NT2/D1 (cell line): ENCODE data around the gene CASP9.
"Not testable (repeated sequence)": the region's sequence is repeated elsewhere in the genome, so short reads cannot be mapped to it uniquely, and the experiment has no call there.

Experiments
- DNase-seq: peaks from one replicate; pipeline ENCODE4 v3.0.0-alpha.2; 2011; ENCODE audit warnings: low read depth, low spot score
- H3K27me3 ChIP-seq: 2 replicates; pipeline ENCODE4 v1.6.0; 2011; ENCODE audit warnings: mild to moderate bottlenecking; ENCODE audit not compliant: insufficient read length, insufficient read depth
- H3K36me3 ChIP-seq: 2 replicates; pipeline ENCODE4 v1.6.1; 2011; ENCODE audit warnings: mild to moderate bottlenecking, low read length, mixed read lengths; ENCODE audit not compliant: insufficient read depth, insufficient read length
- H3K4me1 ChIP-seq: 2 replicates; pipeline ENCODE4 v1.5.1; 2011; ENCODE audit not compliant: insufficient read depth, insufficient read length
- H3K4me3 ChIP-seq: 2 replicates; pipeline ENCODE4 v1.5.1; 2011; ENCODE audit warnings: low read depth; ENCODE audit not compliant: insufficient read length
- H3K9ac ChIP-seq: 2 replicates; pipeline ENCODE4 v1.6.0; 2011; ENCODE audit warnings: low read depth; ENCODE audit not compliant: insufficient read length
- H3K9me3 ChIP-seq: 2 replicates; pipeline ENCODE4 v1.5.1; 2011; ENCODE audit warnings: mild to moderate bottlenecking, low read length; ENCODE audit not compliant: insufficient read depth
- SUZ12 ChIP-seq: IDR thresholded peaks from 2 replicates; pipeline ENCODE4 v1.6.1; 2011; ENCODE audit not compliant: insufficient read length, insufficient read depth; ENCODE audit errors: extremely low read depth
- YY1 ChIP-seq: IDR thresholded peaks from 2 replicates; pipeline ENCODE4 v1.6.1; 2011; ENCODE audit not compliant: insufficient read length, insufficient read depth
- ZNF274 ChIP-seq: IDR thresholded peaks from 2 replicates; pipeline ENCODE4 v1.6.1; 2011; ENCODE audit warnings: mild to moderate bottlenecking, low read depth, low read length

CASP9 gene

GRCh38 chr1:15507278-15507677 is 16.7 kb downstream of the CASP9 start:
- TF ChIP-seq ZNF274 (no peak), YY1 (no peak), SUZ12 (no peak)
- H3K4me3 ChIP-seq: no peak overlapping the region
- no peak overlapping the region for H3K9ac ChIP-seq
- no peak for DNase-seq
- H3K27me3 ChIP-seq: no peaks in the 10 kb centered on the region
- no peaks in the 10 kb centered on the region for H3K36me3 ChIP-seq
- H3K9me3 ChIP-seq: no peaks in the 10 kb centered on the region
- H3K4me1 ChIP-seq: peaks cover 2% of the 10 kb centered on the region

DNA sequence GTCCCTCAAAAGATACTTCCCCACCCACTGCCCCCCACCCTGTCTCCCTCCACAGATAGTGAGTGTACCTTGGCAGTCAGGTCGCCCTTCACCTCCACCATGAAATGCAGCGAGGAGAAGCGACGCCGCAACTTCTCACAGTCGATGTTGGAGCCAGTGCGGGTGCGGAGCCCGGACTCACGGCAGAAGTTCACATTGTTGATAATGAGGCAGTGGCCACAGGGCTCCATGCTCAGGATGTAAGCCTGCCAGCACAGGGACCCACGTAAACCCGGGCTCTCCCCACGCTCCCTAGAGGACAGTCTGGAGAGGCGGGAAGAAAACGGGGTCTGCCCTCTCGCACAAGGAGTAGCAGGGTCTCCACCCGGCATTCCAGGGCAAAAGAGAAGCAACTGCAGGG is 17.2 kb downstream of the CASP9 start:
- no peak for DNase-seq
- H3K4me1 ChIP-seq: peaks cover 2% of the 10 kb centered on the region
- no peaks in the 10 kb centered on the region for H3K36me3 ChIP-seq
- H3K9me3 ChIP-seq: no peaks in the 10 kb centered on the region
- no peaks in the 10 kb centered on the region for H3K27me3 ChIP-seq
- no peak for TF ChIP-seq ZNF274
- TF ChIP-seq SUZ12: no peak
- TF ChIP-seq YY1: no peak
- H3K4me3 ChIP-seq: no peak overlapping the region
- no peak overlapping the region for H3K9ac ChIP-seq

DNA sequence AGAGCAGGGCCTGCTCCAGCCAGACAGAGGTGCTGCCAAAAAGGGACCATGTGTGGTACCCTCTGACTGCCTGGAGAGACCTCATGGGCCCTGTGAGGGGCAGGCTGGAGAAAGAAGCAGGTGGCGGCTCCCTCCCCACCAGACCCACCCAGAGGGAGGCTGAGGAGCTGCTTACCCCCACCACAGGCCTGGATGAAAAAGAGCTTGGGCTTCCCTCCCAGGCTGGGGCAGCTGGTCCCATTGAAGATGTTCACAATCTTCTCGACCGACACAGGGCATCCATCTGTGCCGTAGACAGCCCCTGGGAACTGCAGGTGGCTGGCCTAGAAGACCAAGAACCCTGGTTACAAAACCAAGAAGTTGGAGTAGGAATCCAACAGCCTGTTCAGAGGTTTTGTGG is 19.6 kb downstream of the CASP9 start:
- TF ChIP-seq YY1: no peak
- TF ChIP-seq SUZ12: no peak
- no peak for TF ChIP-seq ZNF274
- H3K9ac ChIP-seq: no peak overlapping the region
- no peaks in the 10 kb centered on the region for H3K36me3 ChIP-seq
- no peak for DNase-seq
- H3K9me3 ChIP-seq: no peaks in the 10 kb centered on the region
- no peaks in the 10 kb centered on the region for H3K27me3 ChIP-seq
- H3K4me3 ChIP-seq: no peak overlapping the region
- peaks cover 5% of the 10 kb centered on the region for H3K4me1 ChIP-seq

DNA sequence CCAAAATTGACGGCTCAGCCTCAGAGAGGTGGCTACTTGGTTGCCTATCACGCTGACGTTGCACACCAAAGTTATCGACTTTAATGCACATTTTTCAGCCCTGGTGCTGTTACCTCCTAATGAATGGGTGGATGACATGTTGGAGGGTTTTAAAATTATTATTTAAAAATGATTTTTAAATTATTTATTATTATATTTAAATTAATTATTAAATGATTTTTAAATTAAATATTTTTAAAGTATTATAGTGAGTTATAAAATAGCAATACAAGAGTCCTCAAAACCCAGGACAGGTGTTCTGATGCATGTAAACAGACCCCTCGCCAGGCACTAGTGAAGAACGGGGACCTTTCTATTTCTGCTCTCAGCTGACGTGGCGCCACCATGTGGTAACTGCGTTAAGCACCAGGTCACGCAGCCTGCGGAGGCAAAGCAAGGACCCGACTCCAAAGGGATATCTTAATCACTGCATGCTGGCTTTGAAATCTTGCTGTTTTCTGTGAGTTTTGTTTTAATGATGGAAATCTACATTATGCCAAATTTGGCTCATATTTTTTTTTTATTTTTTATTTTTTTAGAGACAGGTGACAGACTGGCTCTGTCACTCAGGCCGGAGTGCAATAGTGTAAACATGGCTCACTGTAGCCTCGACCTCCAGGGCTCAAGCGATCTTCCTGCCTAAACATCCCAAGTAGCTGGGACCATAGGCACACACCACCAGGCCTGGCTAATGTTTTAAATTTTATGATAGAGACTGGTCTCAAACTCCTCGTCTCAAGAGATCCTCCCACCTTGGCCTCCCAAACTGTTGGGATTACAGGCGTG is 22.6 kb downstream of the CASP9 start:
- Histone ChIP-seq H3K9me3 (no peaks in the 10 kb centered on the region), H3K9ac (no peak overlapping the region), H3K4me3 (no peak overlapping the region), H3K36me3 (no peaks in the 10 kb centered on the region), H3K27me3 (no peaks in the 10 kb centered on the region), H3K4me1 (peaks cover 5% of the 10 kb centered on the region)
- DNase-seq: peak; percentile 39
- no peak for TF ChIP-seq YY1
- TF ChIP-seq ZNF274: no peak
- no peak for TF ChIP-seq SUZ12

GRCh38 chr1:15500184-15501178 is 23.5 kb downstream of the CASP9 start:
- TF ChIP-seq ZNF274 (no peak), SUZ12 (no peak), YY1 (no peak)
- Histone ChIP-seq H3K9me3 (no peaks in the 10 kb centered on the region), H3K4me3 (no peak overlapping the region), H3K9ac (no peak overlapping the region), H3K27me3 (no peaks in the 10 kb centered on the region), H3K36me3 (no peaks in the 10 kb centered on the region), H3K4me1 (peaks cover 5% of the 10 kb centered on the region)
- DNase-seq: no peak

- Histone ChIP-seq H3K4me3 (no peak overlapping the region), H3K27me3 (no peaks in the 10 kb centered on the region), H3K4me1 (no peaks in the 10 kb centered on the region), H3K36me3 (peaks cover 9% of the 10 kb centered on the region), H3K9ac (no peak overlapping the region), H3K9me3 (no peaks in the 10 kb centered on the region)
- DNase-seq: no peak
- TF ChIP-seq YY1 (no peak), ZNF274 (no peak), SUZ12 (no peak)
Measured at GRCh38 chr1:15493869-15494390, 30.1 kb downstream of the CASP9 start.

- no peaks in the 10 kb centered on the region for H3K9me3 ChIP-seq
- no peak overlapping the region for H3K4me3 ChIP-seq
- H3K9ac ChIP-seq: no peak overlapping the region
- H3K36me3 ChIP-seq: peaks cover 9% of the 10 kb centered on the region
- TF ChIP-seq ZNF274 (no peak), SUZ12 (no peak), YY1 (no peak)
- DNase-seq: no peak
- no peaks in the 10 kb centered on the region for H3K4me1 ChIP-seq
- H3K27me3 ChIP-seq: no peaks in the 10 kb centered on the region
Measured at GRCh38 chr1:15492596-15492995, 31.4 kb downstream of the CASP9 start.

DNA sequence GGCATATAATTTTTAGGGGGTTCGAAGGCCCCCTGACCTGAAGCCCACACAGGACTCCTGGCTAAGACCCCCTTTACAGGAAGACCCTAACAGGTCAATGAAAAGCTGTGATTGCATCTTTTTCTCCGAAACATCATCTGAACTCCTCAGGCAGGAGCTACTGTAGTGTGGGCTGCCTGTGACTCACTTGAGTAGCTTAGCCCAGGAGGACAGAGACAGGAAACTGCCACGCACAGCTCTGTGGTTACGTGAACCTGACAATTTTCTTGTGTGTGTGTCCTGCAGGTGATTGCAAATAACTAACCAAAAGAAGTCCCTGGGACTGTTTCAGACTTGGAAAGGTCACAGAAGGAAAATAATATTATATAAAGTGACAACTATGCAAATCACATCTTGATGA is 33.0 kb downstream of the CASP9 start:
- H3K4me1 ChIP-seq, H3K9me3 ChIP-seq, H3K36me3 ChIP-seq, H3K4me3 ChIP-seq, H3K9ac ChIP-seq, H3K27me3 ChIP-seq, DNase-seq: not testable (repeated sequence)
